Measurements from ENCODE around the gene AGO3.

The AGO3 gene

GRCh38 chr1:36100376-36100775 lies 169.5 kb downstream of the AGO3 start:
- no peak overlapping the region for H3K4me3 ChIP-seq (ENCODE audit: low read depth, low read length)
- POLR2A ChIA-PET = no interaction called here

GRCh38 chr1:36101546-36101945 lies 170.6 kb downstream of the AGO3 start:
- ChIA-PET POLR2A (no interaction called here), CTCF (interaction anchor here (1.0 to 18.7 kb wide), 9 partner anchors 9 to 185 kb away, joined by 3 to 453 read pairs (median 33); partner anchors contain the start of gene TRAPPC3)
- DNase-seq (ENCODE audit: low read depth, low spot score) = no peak
- H3K4me3 ChIP-seq (ENCODE audit: low read depth, low read length) = no peak overlapping the region
- TF ChIP-seq, protein P1, sequence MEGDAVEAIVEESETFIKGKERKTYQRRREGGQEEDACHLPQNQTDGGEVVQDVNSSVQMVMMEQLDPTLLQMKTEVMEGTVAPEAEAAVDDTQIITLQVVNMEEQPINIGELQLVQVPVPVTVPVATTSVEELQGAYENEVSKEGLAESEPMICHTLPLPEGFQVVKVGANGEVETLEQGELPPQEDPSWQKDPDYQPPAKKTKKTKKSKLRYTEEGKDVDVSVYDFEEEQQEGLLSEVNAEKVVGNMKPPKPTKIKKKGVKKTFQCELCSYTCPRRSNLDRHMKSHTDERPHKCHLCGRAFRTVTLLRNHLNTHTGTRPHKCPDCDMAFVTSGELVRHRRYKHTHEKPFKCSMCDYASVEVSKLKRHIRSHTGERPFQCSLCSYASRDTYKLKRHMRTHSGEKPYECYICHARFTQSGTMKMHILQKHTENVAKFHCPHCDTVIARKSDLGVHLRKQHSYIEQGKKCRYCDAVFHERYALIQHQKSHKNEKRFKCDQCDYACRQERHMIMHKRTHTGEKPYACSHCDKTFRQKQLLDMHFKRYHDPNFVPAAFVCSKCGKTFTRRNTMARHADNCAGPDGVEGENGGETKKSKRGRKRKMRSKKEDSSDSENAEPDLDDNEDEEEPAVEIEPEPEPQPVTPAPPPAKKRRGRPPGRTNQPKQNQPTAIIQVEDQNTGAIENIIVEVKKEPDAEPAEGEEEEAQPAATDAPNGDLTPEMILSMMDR (IDR thresholded peaks at IDR 0.05; ENCODE audit: insufficient read depth, low read length, missing control alignments) = no peak

More at GRCh38 chr1:36100376-36100775, 169.5 kb downstream of the AGO3 start:
- CTCF ChIA-PET = interaction anchor here (0.7 to 18.7 kb wide), 30 partner anchors 8 to 321 kb away, joined by 3 to 453 read pairs (median 5); partner anchors contain the start of genes EVA1B, SH3D21 and TRAPPC3
- no peak for DNase-seq (ENCODE audit: low read depth, low spot score)
- TF ChIP-seq, protein P1 (IDR thresholded peaks at IDR 0.05; ENCODE audit: insufficient read depth, low read length, missing control alignments) = no peak

- TF ChIP-seq, protein P1 (IDR thresholded peaks at IDR 0.05; ENCODE audit: insufficient read depth, low read length, missing control alignments) = no peak
- no peak overlapping the region for H3K4me3 ChIP-seq (ENCODE audit: low read depth, low read length)
- ChIA-PET POLR2A (interaction anchor here (0.5 to 2.2 kb wide), 2 partner anchors 27 to 40 kb away, joined by 5 to 8 read pairs; no protein-coding TSS in a partner anchor), CTCF (interaction anchor here (0.8 to 18.7 kb wide), 8 partner anchors 9 to 82 kb away, joined by 3 to 453 read pairs (median 5); partner anchors contain the start of gene TRAPPC3)
- DNase-seq (ENCODE audit: low read depth, low spot score) = no peak
These were observed 175.4 kb downstream of the AGO3 start for GRCh38 chr1:36106269-36106668.

DNA sequence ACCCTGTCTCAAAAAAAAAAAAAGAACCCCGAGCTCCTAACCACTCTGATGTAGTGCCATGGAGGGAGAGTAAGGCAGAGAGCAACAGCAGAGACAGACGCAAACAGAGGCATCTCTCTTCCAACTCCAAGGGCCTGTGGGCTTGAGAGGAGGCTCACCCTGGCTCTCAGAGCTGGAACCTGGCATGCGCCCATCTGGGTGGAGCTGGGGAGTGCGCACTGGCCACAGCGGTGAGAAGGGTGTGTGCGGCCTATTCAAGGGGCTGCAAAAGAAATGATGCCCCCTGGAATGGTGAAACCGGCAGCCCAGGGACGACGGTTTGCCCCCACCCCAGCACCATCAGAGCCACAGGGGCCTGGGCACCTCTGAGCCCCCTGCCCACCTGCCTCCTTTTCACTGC lies 176.5 kb downstream of the AGO3 start:
- ChIA-PET CTCF (interaction anchor here (0.8 to 18.7 kb wide), 6 partner anchors 9 to 54 kb away, joined by 3 to 453 read pairs (median 12); partner anchors contain the start of gene TRAPPC3), POLR2A (interaction anchor here (2.2 kb wide), 1 partner anchor 26 kb away, joined by 8 read pairs; no protein-coding TSS in a partner anchor)
- DNase-seq (ENCODE audit: low read depth, low spot score) = no peak
- no peak overlapping the region for H3K4me3 ChIP-seq (ENCODE audit: low read depth, low read length)
- TF ChIP-seq, protein P1 (IDR thresholded peaks at IDR 0.05; ENCODE audit: insufficient read depth, low read length, missing control alignments) = no peak

GRCh38 chr1:36108314-36108713 lies 177.4 kb downstream of the AGO3 start:
- TF ChIP-seq, protein P1 (IDR thresholded peaks at IDR 0.05; ENCODE audit: insufficient read depth, low read length, missing control alignments) = no peak
- no peak overlapping the region for H3K4me3 ChIP-seq (ENCODE audit: low read depth, low read length)
- ChIA-PET POLR2A (interaction anchor here (1.1 kb wide), 1 partner anchor 48 kb away, joined by 5 read pairs; no protein-coding TSS in a partner anchor), CTCF (interaction anchor here (1.3 to 18.7 kb wide), 5 partner anchors 8 to 41 kb away, joined by 4 to 453 read pairs (median 16); partner anchors contain the start of gene TRAPPC3)
- peak; percentile 73 for DNase-seq (ENCODE audit: low read depth, low spot score)

DNA sequence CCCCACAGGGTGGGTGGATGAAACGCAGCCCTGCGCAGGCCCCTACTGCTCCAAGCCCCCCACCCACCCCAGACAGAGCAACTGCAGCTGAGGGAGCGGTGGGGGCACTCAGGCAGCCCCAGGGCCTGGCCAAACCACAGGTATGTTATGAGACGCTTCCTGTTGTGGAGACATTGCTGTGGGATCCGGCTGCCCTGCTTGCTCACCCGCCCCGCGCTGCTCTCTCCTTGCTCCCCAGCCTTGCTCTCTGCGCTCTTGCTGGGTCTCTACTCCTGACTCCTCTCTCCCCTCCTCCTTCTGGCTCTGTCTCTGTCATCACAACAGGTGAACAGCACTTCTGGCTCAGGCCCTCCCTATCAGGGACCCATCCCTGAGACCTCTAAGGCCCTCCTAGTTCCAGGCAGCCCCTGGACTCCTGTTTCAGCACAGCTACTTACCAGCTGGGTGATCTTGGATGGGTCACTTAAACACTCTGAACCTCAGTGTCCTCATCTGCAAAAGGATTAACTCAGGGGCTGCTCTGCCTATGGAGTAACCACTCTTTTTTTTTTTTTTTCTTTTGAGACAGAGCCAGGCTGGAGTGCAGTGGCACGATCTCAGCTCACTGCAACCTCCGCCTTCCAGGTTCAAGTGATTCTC lies 178.3 kb downstream of the AGO3 start:
- POLR2A ChIA-PET = interaction anchor here (0.7 to 1.1 kb wide), 2 partner anchors 10 to 48 kb away, joined by 3 to 5 read pairs; no protein-coding TSS in a partner anchor
- TF ChIP-seq, protein P1 (IDR thresholded peaks at IDR 0.05; ENCODE audit: insufficient read depth, low read length, missing control alignments) = no peak
- no peak overlapping the region for H3K4me3 ChIP-seq (ENCODE audit: low read depth, low read length)
- no peak for DNase-seq (ENCODE audit: low read depth, low spot score)
- CTCF ChIA-PET = interaction anchor here (0.6 to 18.7 kb wide), 8 partner anchors 9 to 287 kb away, joined by 3 to 453 read pairs (median 4); partner anchors contain the start of gene TRAPPC3
